ENCODE measurements around the gene DIP2A.
"Not testable (repeated sequence)": the region's sequence is repeated elsewhere in the genome, so short reads cannot be mapped to it uniquely, and the experiment has no call there.

Gene DIP2A

GRCh38 chr21:46483300-46484295 is 24.9 kb downstream of the DIP2A start:
- no peak for DNase-seq

GRCh38 chr21:46486481-46487126 is 27.9 kb downstream of the DIP2A start:
- DNase-seq, result no peak

GRCh38 chr21:46489162-46489663 is 30.5 kb downstream of the DIP2A start:
- DNase-seq, result no peak

- DNase-seq, result no peak
Measured at GRCh38 chr21:46489800-46490199, 31.1 kb downstream of the DIP2A start.

GRCh38 chr21:46491553-46491952 is 32.9 kb downstream of the DIP2A start:
- no peak for DNase-seq

GRCh38 chr21:46492851-46493250 is 34.2 kb downstream of the DIP2A start:
- no peak for DNase-seq

- DNase-seq, result no peak
Measured at GRCh38 chr21:46493828-46494227, 35.1 kb downstream of the DIP2A start.

- no peak for DNase-seq
Measured at GRCh38 chr21:46498335-46499050, 39.8 kb downstream of the DIP2A start.

- DNase-seq, result no peak
Measured at GRCh38 chr21:46500224-46500861, 41.7 kb downstream of the DIP2A start.

- no peak for DNase-seq
Measured at GRCh38 chr21:46503922-46504550, 45.3 kb downstream of the DIP2A start.

- no peak for DNase-seq
Measured at GRCh38 chr21:46504666-46505065, 46.0 kb downstream of the DIP2A start.

- DNase-seq, result no peak
Measured at GRCh38 chr21:46507562-46507961, 48.9 kb downstream of the DIP2A start.

- DNase-seq, result no peak
Measured at GRCh38 chr21:46509741-46510502, 51.2 kb downstream of the DIP2A start.

GRCh38 chr21:46515109-46515508 is 56.4 kb downstream of the DIP2A start:
- no peak for DNase-seq

GRCh38 chr21:46516068-46516467 is 57.4 kb downstream of the DIP2A start:
- no peak for DNase-seq

- no peak for DNase-seq
Measured at GRCh38 chr21:46517361-46517760, 58.7 kb downstream of the DIP2A start.

GRCh38 chr21:46518983-46519583 is 60.4 kb downstream of the DIP2A start:
- no peak for DNase-seq

GRCh38 chr21:46527393-46527792 is 68.7 kb downstream of the DIP2A start:
- not testable (repeated sequence) for DNase-seq

GRCh38 chr21:46527801-46528200 is 69.1 kb downstream of the DIP2A start:
- no peak for DNase-seq

GRCh38 chr21:46532080-46532479 is 73.4 kb downstream of the DIP2A start:
- DNase-seq, result no peak

GRCh38 chr21:46537026-46537425 is 78.3 kb downstream of the DIP2A start:
- DNase-seq, result no peak

Measured in NCI-H2029 treated with DMSO at 0.1 percent for 48 hours (cell line).